NCI-H2227 treated with DMSO at 0.1 percent for 48 hours (cell line): ENCODE data around the gene TNF.
"Not testable (repeated sequence)": the region's sequence is repeated elsewhere in the genome, so short reads cannot be mapped to it uniquely, and the experiment has no call there.

ENCODE experiments used
- DNase-seq: peaks from one replicate; lab custom pipeline; 2025; lab: John Stamatoyannopoulos, UW

TNF gene

GRCh38 chr6:31544676-31545075, 30.7 kb upstream of the TNF start:
- no peak for DNase-seq

- no peak for DNase-seq
Measured at GRCh38 chr6:31545291-31545690, 30.1 kb upstream of the TNF start.

- DNase-seq: peak; percentile 97
Measured at GRCh38 chr6:31546339-31546957, 28.9 kb upstream of the TNF start, which contains the start of gene ATP6V1G2. Gene ATP6V1G2, minus strand, starts transcription at chr6:31546608. Its CDS starts 49 bp downstream, at chr6:31546559.

- DNase-seq: peak; percentile 97
Measured at GRCh38 chr6:31546958-31547726, 28.2 kb upstream of the TNF start, which contains the start of gene NFKBIL1. Gene NFKBIL1, plus strand, starts transcription at chr6:31547608. Its CDS starts 87 bp downstream, at chr6:31547695.

GRCh38 chr6:31547727-31548543, 27.4 kb upstream of the TNF start:
- DNase-seq: peak; percentile 20

- DNase-seq: no peak
Measured at GRCh38 chr6:31548544-31548873, 26.9 kb upstream of the TNF start.

- not testable (repeated sequence) for DNase-seq
Measured at GRCh38 chr6:31551371-31551770, 24.0 kb upstream of the TNF start.

- no peak for DNase-seq
Measured at GRCh38 chr6:31556307-31556706, 19.1 kb upstream of the TNF start.

- DNase-seq: no peak
Measured at GRCh38 chr6:31557443-31558317, 17.7 kb upstream of the TNF start.

GRCh38 chr6:31558318-31558625, 17.1 kb upstream of the TNF start:
- no peak for DNase-seq

- no peak for DNase-seq
Measured at GRCh38 chr6:31558631-31559500, 16.5 kb upstream of the TNF start.

GRCh38 chr6:31559606-31559957, 15.8 kb upstream of the TNF start:
- DNase-seq: no peak

- no peak for DNase-seq
Measured at GRCh38 chr6:31559958-31560696, 15.2 kb upstream of the TNF start.

GRCh38 chr6:31560697-31561058, 14.7 kb upstream of the TNF start:
- DNase-seq: no peak

- DNase-seq: no peak
Measured at GRCh38 chr6:31567531-31568370, 7.6 kb upstream of the TNF start.

- DNase-seq: no peak
Measured at GRCh38 chr6:31568537-31568961, 6.8 kb upstream of the TNF start.

GRCh38 chr6:31569861-31570536, 5.4 kb upstream of the TNF start:
- no peak for DNase-seq

- no peak for DNase-seq
Measured at GRCh38 chr6:31572041-31572911, 3.1 kb upstream of the TNF start, which contains the start of gene LTA. Gene LTA, plus strand, starts transcription at chr6:31572289. Its CDS starts 454 bp downstream, at chr6:31572743.
